Activated CD8-positive, alpha-beta memory T cell treated with anti-CD3 and anti-CD28 coated beads, Interleukin-2, amount 10 ng/mL, durations not matched to agents 7 days and 5 days (primary cell): Measurements from ENCODE around the gene AMN. TPM values are rescaled to one million over a fixed set of nuclear protein-coding genes. Genes with fewer than 3 reads are reported as not detected.

Source experiments
- total RNA-seq, 2 experiments: library from RNA; stranded (reverse); gene quantifications; one replicate each; pipeline ENCODE4 v1.2.3, GENCODE V29; 2021

Gene AMN
- total RNA-seq, 2 experiments from 2014 or later, result 0.35 to 0.53 TPM

Other genes with a start within 250 kb of the AMN start
- 10 to 100 TPM; 49.5 to 78.1 TPM for gene TRAF3, start 145.2 kb upstream of the AMN start, total RNA-seq
- under 1 TPM; 0.35 to 0.56 TPM for gene CDC42BPB, start 134.9 kb downstream of the AMN start, total RNA-seq
- gene LBHD2, start 161.5 kb downstream of the AMN start, total RNA-seq, result not detected
- gene EXOC3L4, start 172.1 kb downstream of the AMN start, total RNA-seq, result not detected
- gene TNFAIP2, start 200.8 kb downstream of the AMN start, total RNA-seq, result 1 to 10 TPM in 1 of 2 experiments, not detected in 1; 2.1 TPM